Erythroblast (primary cell): ENCODE data around the gene METAP1.

Source experiments
- GATA1 ChIP-seq: IDR thresholded peaks from 2 replicates; pipeline ENCODE4 v1.6.1; 2011; ENCODE audit warnings: low read depth, mild to moderate bottlenecking, control low read depth, low read length, moderate library complexity
- POLR2A ChIP-seq: IDR thresholded peaks from 2 replicates; pipeline ENCODE4 v1.6.1; 2011; ENCODE audit warnings: mild to moderate bottlenecking, low read length

DNA sequence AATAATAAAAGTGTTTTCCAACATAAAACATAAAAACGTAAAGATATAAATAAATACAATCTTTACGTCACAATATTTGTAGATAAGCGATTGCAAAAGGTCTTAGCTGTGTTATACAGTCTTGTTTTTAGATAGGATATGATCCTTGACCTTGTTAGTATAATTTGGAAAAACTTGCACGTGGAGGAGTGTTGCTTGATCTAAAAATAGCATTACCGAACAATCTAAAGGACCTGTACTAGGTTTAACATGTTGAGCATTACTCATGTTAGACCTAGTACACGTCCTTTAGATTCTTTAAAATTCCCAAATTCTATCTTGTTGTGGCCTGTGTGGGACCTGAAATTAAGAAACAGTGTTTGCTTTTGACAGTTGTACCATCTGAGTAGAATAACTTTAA lies 1.6 kb downstream of the METAP1 start:
- TF ChIP-seq POLR2A (no peak), GATA1 (no peak)
